ENCODE results near the gene GPR179. TPM values are rescaled to one million over a fixed set of nuclear protein-coding genes. Genes with fewer than 3 reads are reported as not detected.
A peak's percentile ranks its signal among the peaks of the same experiment; 100 is the strongest.

The GPR179 gene
- polyA plus RNA-seq, 3 donors = not detected

DNA sequence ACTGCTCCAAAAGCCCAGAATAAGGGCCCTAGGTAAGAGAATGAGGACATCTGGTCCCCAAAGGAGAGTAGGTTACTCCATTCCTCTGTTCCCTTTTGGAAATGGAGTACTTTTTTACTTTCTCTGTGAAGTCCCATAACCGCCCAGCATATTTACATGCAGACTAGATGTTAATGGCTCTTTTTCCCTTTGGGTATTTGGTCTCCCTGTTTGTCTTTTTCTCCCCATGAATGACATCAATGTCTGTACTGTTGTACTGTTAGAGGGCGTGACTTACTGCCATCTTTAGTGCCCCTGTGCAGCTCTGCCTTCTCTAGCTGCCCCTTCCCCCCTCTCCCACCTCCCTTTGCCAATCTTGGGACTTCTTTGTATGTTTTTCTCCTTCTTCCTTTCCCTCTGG is 19.0 kb downstream of the GPR179 start:
- Histone ChIP-seq H3K36me3 (replicated peaks in 1 of 2; ENCODE audit: control insufficient read depth in 1 of 2, insufficient read depth in 2 of 2, low read length in 2 of 2) (peaks cover 10 to 25% of the 10 kb centered on the region in 2 donors), H2AFZ (ENCODE audit: insufficient read depth, low read depth, low read length, poor library complexity, severe bottlenecking) (no peak overlapping the region), H3K9ac (ENCODE audit: insufficient read depth, low read length, poor library complexity, severe bottlenecking) (no peak overlapping the region), H3K4me2 (replicated peaks; ENCODE audit: extremely low read depth, low read length, poor library complexity, severe bottlenecking) (no peak overlapping the region), H3K4me1 (ENCODE audit: control insufficient read depth in 1 of 2, insufficient read depth in 2 of 2, low read length in 2 of 2) (peaks cover 33 to 39% of the 10 kb centered on the region in 2 donors), H4K20me1 (ENCODE audit: insufficient read depth, low read length) (no peaks in the 10 kb centered on the region), H3K27me3 (ENCODE audit: control insufficient read depth in 2 of 2, insufficient read depth in 2 of 2, low read length in 2 of 2) (no peaks in the 10 kb centered on the region), H3K9me3 (replicated peaks in 1 of 2; ENCODE audit: control insufficient read depth in 1 of 2, insufficient read depth in 1 of 2, low read length in 2 of 2) (no peaks in the 10 kb centered on the region), H3K79me2 (ENCODE audit: insufficient read depth, low read length) (no peaks in the 10 kb centered on the region), H3K4me3 (replicated peaks in 1 of 3; ENCODE audit: low read depth in 2 of 3, low read length in 3 of 3) (no peak overlapping the region), H3K27ac (ENCODE audit: low read depth in 1 of 2, low read length in 2 of 2) (no peak overlapping the region)
- H3K4me1 Mint-ChIP-seq = peaks cover 47% of the 10 kb centered on the region
- H3K27ac Mint-ChIP-seq = peak overlapping the region in 1 of 7 donors; percentile 61
- intact Hi-C loops (cut with micrococcal nuclease) = no loop called here
- no peak for DNase-seq
- WGBS (ENCODE audit: insufficient coverage) = no CpG with 5 or more reads among the region's 2 CpGs
- H3K9me3 Mint-ChIP-seq = peaks cover 0 to 2% (median 0%) of the 10 kb centered on the region in 7 donors
- peaks cover 23 to 30% of the 10 kb centered on the region in 2 donors for H3K36me3 Mint-ChIP-seq
- H3K4me3 Mint-ChIP-seq = no peak overlapping the region
- TF ChIP-seq, protein P1, sequence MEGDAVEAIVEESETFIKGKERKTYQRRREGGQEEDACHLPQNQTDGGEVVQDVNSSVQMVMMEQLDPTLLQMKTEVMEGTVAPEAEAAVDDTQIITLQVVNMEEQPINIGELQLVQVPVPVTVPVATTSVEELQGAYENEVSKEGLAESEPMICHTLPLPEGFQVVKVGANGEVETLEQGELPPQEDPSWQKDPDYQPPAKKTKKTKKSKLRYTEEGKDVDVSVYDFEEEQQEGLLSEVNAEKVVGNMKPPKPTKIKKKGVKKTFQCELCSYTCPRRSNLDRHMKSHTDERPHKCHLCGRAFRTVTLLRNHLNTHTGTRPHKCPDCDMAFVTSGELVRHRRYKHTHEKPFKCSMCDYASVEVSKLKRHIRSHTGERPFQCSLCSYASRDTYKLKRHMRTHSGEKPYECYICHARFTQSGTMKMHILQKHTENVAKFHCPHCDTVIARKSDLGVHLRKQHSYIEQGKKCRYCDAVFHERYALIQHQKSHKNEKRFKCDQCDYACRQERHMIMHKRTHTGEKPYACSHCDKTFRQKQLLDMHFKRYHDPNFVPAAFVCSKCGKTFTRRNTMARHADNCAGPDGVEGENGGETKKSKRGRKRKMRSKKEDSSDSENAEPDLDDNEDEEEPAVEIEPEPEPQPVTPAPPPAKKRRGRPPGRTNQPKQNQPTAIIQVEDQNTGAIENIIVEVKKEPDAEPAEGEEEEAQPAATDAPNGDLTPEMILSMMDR (IDR thresholded peaks at IDR 0.05) = no peak
- H3K27me3 Mint-ChIP-seq (ENCODE audit: low read depth in 3 of 3) = peaks cover 0 to 2% (median 0%) of the 10 kb centered on the region in 3 donors

DNA sequence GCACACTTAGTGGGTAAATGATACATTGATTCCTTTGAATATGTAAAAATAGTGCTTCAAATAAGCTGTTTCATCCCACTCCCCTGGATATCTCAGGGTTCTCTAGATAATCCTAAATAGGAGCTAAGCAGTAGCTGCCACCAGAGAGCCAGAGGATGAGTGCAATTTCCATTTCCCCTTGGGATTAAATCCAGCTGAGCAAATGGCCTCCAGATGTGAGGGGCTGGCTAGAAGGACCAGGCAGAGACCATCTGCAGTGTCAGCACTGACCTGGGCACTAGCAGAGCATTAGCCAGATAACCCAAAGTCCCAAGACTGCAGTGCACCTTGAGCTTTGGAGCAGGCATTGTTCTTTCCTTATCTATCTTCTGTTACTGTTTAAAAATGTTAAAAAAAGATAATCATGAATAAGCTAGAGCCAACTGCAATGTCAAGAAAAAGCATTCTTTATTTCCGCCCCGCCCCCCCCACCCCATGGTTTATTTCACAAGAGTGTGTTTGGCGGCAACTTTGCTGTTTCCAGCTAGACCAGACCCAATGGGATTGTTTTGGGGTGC is 19.5 kb downstream of the GPR179 start:
- DNase-seq = no peak
- Mint-ChIP-seq H3K27me3 (ENCODE audit: low read depth in 3 of 3) (peaks cover 0 to 2% (median 0%) of the 10 kb centered on the region in 3 donors), H3K36me3 (peaks cover 27 to 35% of the 10 kb centered on the region in 2 donors), H3K9me3 (peaks cover 0 to 2% (median 0%) of the 10 kb centered on the region in 7 donors), H3K4me3 (no peak overlapping the region), H3K4me1 (peaks cover 47% of the 10 kb centered on the region), H3K27ac (no peak overlapping the region)
- TF ChIP-seq, protein P1 (IDR thresholded peaks at IDR 0.05) = no peak
- intact Hi-C loops (cut with micrococcal nuclease) = no loop called here
- H3K27me3 ChIP-seq (ENCODE audit: control insufficient read depth in 2 of 2, insufficient read depth in 2 of 2, low read length in 2 of 2) = no peaks in the 10 kb centered on the region
- WGBS (ENCODE audit: insufficient coverage) = no CpG with 5 or more reads among the region's 3 CpGs
- H2AFZ ChIP-seq (ENCODE audit: insufficient read depth, low read depth, low read length, poor library complexity, severe bottlenecking) = no peak overlapping the region
- peaks cover 33 to 39% of the 10 kb centered on the region in 2 donors for H3K4me1 ChIP-seq (ENCODE audit: control insufficient read depth in 1 of 2, insufficient read depth in 2 of 2, low read length in 2 of 2)
- no peak overlapping the region for H3K9ac ChIP-seq (ENCODE audit: insufficient read depth, low read length, poor library complexity, severe bottlenecking)
- no peaks in the 10 kb centered on the region for H3K79me2 ChIP-seq (ENCODE audit: insufficient read depth, low read length)
- no peak overlapping the region for H3K27ac ChIP-seq (ENCODE audit: low read depth in 1 of 2, low read length in 2 of 2)
- no peak overlapping the region for H3K4me3 ChIP-seq (replicated peaks in 1 of 3; ENCODE audit: low read depth in 2 of 3, low read length in 3 of 3)
- H3K9me3 ChIP-seq (replicated peaks in 1 of 2; ENCODE audit: control insufficient read depth in 1 of 2, insufficient read depth in 1 of 2, low read length in 2 of 2) = no peaks in the 10 kb centered on the region
- H3K36me3 ChIP-seq (replicated peaks in 1 of 2; ENCODE audit: control insufficient read depth in 1 of 2, insufficient read depth in 2 of 2, low read length in 2 of 2) = peaks cover 10 to 30% of the 10 kb centered on the region in 2 donors
- H4K20me1 ChIP-seq (ENCODE audit: insufficient read depth, low read length) = no peaks in the 10 kb centered on the region
- no peak overlapping the region for H3K4me2 ChIP-seq (replicated peaks; ENCODE audit: extremely low read depth, low read length, poor library complexity, severe bottlenecking)
